Lower leg skin (tissue), 3 donors: Measurements from ENCODE around the gene SNRPD3.

Experiments
- POLR2A ChIP-seq, 2 donors: fragments of 450-650 bp; IDR thresholded peaks; one replicate each; pipeline ENCODE4 v1.6.1; 2016 to 2017; ENCODE audit warnings: antibody characterized with exemption in 2 of 2, mild to moderate bottlenecking in 1 of 2, moderate library complexity in 1 of 2
- TF ChIP-seq, protein P1 (sequence below), 3 donors: fragments of 450-650 bp; IDR thresholded peaks; one replicate each; pipeline ENCODE4 v1.5.1; 2016; ENCODE audit warnings: antibody characterized with exemption in 3 of 3, mild to moderate bottlenecking in 3 of 3, moderate library complexity in 2 of 3

DNA sequence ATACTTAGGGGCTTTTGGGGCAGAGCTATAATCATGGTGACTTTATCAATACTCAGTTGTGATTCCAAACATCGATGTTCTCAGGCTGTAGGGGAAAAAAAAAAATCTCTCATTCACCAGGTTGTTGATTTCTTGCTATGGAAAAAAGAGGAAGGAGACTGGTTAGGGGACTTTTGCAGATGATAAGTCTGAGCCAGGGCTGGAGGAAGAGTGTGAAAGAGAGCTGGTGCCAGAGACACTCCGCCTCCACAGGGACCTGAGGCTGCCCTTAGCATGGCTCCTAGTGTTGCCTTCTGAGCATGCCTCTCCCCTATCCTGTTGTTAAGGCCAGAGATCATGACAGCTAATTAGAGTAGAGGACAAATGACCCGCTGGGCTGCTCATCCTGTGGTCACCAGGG is 43.8 kb upstream of the SNRPD3 start:
- TF ChIP-seq, protein P1, sequence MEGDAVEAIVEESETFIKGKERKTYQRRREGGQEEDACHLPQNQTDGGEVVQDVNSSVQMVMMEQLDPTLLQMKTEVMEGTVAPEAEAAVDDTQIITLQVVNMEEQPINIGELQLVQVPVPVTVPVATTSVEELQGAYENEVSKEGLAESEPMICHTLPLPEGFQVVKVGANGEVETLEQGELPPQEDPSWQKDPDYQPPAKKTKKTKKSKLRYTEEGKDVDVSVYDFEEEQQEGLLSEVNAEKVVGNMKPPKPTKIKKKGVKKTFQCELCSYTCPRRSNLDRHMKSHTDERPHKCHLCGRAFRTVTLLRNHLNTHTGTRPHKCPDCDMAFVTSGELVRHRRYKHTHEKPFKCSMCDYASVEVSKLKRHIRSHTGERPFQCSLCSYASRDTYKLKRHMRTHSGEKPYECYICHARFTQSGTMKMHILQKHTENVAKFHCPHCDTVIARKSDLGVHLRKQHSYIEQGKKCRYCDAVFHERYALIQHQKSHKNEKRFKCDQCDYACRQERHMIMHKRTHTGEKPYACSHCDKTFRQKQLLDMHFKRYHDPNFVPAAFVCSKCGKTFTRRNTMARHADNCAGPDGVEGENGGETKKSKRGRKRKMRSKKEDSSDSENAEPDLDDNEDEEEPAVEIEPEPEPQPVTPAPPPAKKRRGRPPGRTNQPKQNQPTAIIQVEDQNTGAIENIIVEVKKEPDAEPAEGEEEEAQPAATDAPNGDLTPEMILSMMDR (IDR thresholded peaks at IDR 0.05) = no peak
- no peak for TF ChIP-seq POLR2A (IDR thresholded peaks at IDR 0.05)
